GM23248 (cell line): ENCODE results near the gene MST1.

Experiments
- EZH2 ChIP-seq: fragments of 200-600 bp; sonication (generic); IDR thresholded peaks from 2 replicates; pipeline ENCODE4 v1.6.1; 2018; ENCODE audit warnings: antibody characterized with exemption, mild to moderate bottlenecking; ENCODE audit not compliant: insufficient read depth, poor library complexity, severe bottlenecking
- EZH2phosphoT487 ChIP-seq: fragments of 200-600 bp; sonication (generic); IDR thresholded peaks from 2 replicates; pipeline ENCODE4 v1.6.1; 2018; ENCODE audit warnings: antibody characterized with exemption, moderate library complexity, mild to moderate bottlenecking, low read depth; ENCODE audit not compliant: insufficient read depth

DNA sequence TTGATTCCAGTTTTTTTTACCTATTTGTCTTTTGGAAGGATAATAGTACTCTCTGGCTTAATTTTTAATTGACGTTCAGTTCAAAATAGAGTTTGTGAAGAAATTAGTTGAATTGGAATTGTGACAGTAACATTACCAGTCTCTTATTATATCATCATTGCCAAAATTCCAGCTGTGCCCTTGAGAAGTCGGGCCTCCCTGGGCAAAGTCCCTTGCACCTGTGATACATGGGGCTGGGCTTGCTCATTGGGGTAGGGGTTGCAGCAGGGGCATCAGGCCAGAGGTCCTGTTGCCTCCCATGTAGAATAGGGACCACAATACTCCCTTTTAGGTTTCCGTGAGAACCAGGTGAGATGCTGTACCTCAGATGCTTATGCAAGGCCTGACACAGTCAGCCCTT lies 43.0 kb downstream of the MST1 start:
- TF ChIP-seq EZH2, result no peak
- TF ChIP-seq EZH2phosphoT487, result no peak
